ENCODE results near the gene RBM17.
A peak's percentile ranks its signal among the peaks of the same experiment; 100 is the strongest.
"Not testable (repeated sequence)": the region's sequence is repeated elsewhere in the genome, so short reads cannot be mapped to it uniquely, and the experiment has no call there.

The RBM17 gene

DNA sequence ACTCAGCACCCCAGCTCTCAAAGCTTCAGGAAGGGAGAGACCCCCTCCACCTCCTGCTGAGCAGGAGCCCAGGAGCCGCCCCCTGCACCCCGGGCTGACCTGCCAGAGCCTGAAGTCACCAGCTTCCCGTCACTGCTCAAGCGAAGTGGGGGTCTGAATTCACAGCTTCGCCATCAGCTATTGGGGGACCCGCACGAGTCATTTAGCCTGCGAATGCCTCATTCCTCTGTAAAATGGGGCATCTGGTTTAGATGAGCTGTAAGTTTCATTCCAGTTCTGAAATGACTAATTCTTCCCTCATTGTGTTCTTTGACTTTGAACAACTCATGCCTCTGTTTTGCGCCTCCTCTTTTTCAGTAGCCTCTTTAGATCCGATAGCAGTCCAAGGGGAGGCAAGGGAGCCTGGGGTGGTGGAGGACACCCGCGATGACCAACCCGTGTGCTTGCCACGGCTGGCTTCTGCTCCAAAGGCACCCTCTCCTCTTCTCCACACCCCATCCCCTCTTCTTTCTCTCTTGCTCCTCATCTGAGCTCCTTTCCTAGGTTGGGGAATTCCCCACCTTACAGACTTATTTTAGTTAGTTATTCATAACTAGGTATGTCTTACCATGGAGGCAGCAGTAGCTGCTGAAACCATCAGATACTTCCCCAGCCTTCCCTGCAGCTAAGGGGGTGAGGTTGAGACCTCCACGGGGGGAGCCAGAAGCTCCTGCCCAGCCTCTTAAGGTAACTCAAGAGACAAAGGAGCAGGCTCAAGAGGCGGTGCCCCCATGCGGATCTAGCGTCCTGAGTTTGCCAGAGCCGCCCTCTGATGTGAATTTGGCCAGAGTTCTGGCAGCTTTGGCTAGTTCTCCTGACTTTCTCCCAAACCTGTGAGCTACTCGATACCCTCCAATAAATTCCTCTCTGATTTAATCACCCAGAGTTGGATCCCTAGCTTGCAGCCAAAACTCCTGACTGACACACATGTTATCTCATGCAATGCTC, 47.7 kb downstream of the RBM17 start:
- DNase-seq (ENCODE audit: low read depth), result peak; percentile 61

- no peak for DNase-seq (ENCODE audit: low read depth)
Observed at GRCh38 chr10:6138456-6138855, 49.6 kb downstream of the RBM17 start.

- DNase-seq (ENCODE audit: low read depth), result no peak
Observed at GRCh38 chr10:6139470-6139869, 50.6 kb downstream of the RBM17 start.

DNA sequence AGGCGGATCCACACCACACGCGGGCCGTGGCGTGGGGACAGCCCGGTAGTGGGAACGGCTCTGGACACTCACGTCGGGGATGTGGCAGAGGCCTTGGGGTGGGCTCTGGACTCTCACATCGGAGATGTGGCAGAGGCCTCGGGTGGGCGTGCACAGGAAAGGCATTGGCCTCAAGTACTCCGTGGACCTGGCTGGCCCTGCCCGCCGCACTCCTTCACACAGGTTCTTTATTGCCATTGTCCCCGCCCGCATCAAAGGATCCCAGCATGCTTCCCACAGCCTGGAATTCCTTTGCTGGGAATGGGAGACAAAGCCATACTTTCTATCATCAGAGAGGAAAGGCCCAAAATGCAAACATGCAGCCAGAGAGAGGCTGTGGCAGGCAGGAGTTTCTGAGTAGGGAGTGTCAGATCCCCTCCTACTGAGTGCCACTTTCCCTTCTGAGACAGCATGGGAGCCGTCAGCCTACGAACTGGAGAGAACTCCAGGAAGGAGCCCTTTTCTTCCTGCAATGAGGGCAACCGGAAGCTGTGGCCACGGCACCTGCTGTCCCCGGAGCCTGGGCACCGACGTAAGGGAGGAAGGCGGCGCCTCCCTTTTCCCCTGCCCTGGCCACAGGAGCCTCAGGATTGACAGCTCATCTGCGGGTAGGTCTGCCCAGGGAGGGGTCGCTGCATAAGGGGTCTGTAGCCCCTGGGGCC, 51.5 kb downstream of the RBM17 start:
- DNase-seq (ENCODE audit: low read depth), result no peak

GRCh38 chr10:6140965-6141295, 52.1 kb downstream of the RBM17 start:
- no peak for DNase-seq (ENCODE audit: low read depth)

GRCh38 chr10:6141296-6142151, 52.7 kb downstream of the RBM17 start:
- DNase-seq (ENCODE audit: low read depth), result no peak

GRCh38 chr10:6142186-6142585, 53.4 kb downstream of the RBM17 start:
- DNase-seq (ENCODE audit: low read depth), result not testable (repeated sequence)

- no peak for DNase-seq (ENCODE audit: low read depth)
Observed at GRCh38 chr10:6142644-6143043, 53.8 kb downstream of the RBM17 start.

GRCh38 chr10:6143181-6143580, 54.3 kb downstream of the RBM17 start:
- no peak for DNase-seq (ENCODE audit: low read depth)

- peak; percentile 79 for DNase-seq (ENCODE audit: low read depth)
Observed at GRCh38 chr10:6144406-6145165, 55.8 kb downstream of the RBM17 start.

- no peak for DNase-seq (ENCODE audit: low read depth)
Observed at GRCh38 chr10:6145166-6145987, 56.5 kb downstream of the RBM17 start.

DNA sequence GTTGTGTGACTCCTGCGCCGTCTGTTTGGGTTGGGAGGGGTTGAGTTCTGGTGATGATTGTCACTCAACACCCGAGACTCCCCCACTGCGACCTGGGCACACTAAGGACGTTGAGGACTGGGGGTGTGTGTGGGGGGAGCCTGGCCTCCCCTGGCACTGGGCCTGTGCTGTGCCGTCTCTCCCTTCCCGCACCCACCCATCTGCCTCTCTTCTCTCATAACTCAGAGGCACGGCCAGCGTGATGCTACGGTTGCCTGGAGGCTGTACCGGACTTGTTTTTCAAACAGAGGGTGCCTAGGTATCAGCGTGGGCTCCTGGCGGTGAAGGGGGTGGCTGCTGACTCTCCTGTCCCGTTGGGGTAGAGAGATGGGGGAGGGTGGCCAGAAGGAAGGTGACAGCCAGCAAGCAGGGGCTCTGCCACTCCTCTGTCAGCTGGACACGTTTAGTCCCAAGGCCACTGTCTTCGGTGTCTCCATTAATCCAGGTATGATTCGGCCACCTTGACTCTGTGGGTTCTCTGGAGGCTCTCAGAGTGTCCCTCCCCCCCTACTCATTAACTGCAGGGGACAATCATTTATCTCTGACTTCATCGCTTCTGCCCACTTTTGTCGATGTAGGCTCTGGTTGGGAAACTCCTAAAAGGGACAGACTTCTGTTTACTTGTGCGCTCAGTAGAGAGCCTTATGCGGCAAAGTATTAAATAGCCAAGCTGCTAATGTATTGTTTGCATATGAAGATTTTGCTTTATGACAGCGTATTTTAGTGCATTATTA, 57.4 kb downstream of the RBM17 start:
- no peak for DNase-seq (ENCODE audit: low read depth)

- DNase-seq (ENCODE audit: low read depth), result no peak
Observed at GRCh38 chr10:6146921-6147320, 58.1 kb downstream of the RBM17 start.

GRCh38 chr10:6148251-6148701, 59.4 kb downstream of the RBM17 start:
- DNase-seq (ENCODE audit: low read depth), result no peak

DNA sequence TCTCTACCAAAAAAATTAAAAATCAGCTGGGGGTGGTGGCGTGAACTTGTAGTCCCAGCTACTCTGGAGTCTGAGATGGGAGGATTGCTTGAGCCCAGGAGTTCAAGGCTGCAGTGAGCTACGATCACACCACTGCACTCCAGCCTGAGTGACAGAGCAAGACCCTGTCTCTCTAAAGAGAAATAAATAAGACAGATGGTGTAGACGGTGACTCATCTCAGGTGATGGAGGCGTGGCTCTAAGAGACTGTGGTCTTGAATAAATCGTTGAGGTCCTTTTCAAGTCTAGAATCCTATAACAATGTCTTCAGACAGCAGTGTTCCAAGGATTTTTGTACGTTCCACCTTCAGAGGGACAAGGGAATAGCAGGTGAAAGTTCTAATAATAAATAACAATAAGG, 60.1 kb downstream of the RBM17 start:
- DNase-seq (ENCODE audit: low read depth), result no peak

GRCh38 chr10:6151087-6151977, 62.5 kb downstream of the RBM17 start:
- no peak for DNase-seq (ENCODE audit: low read depth)

GRCh38 chr10:6153845-6154244, 65.0 kb downstream of the RBM17 start:
- DNase-seq (ENCODE audit: low read depth), result no peak

- DNase-seq (ENCODE audit: low read depth), result no peak
Observed at GRCh38 chr10:6154566-6154965, 65.7 kb downstream of the RBM17 start.

GRCh38 chr10:6158276-6158675, 69.4 kb downstream of the RBM17 start:
- DNase-seq (ENCODE audit: low read depth), result no peak
